H54 (cell line): Measurements from ENCODE around the gene HSDL1.
"Not testable (repeated sequence)": the region's sequence is repeated elsewhere in the genome, so short reads cannot be mapped to it uniquely, and the experiment has no call there.

ENCODE experiments used
- DNase-seq: peaks from one replicate; pipeline ENCODE4 v3.0.0; 2011; ENCODE audit warnings: low spot score, mixed read lengths; ENCODE audit not compliant: insufficient read length
- FAIRE-seq: peaks from 3 replicates; lab custom pipeline; 2011; peaks lifted over from hg19 to GRCh38; lab: Jason Lieb, UNC
- POLR2A ChIP-seq: IDR thresholded peaks from 2 replicates; pipeline ENCODE4 v1.6.1; 2011; ENCODE audit warnings: low read depth, mild to moderate bottlenecking, low read length

Gene HSDL1

DNA sequence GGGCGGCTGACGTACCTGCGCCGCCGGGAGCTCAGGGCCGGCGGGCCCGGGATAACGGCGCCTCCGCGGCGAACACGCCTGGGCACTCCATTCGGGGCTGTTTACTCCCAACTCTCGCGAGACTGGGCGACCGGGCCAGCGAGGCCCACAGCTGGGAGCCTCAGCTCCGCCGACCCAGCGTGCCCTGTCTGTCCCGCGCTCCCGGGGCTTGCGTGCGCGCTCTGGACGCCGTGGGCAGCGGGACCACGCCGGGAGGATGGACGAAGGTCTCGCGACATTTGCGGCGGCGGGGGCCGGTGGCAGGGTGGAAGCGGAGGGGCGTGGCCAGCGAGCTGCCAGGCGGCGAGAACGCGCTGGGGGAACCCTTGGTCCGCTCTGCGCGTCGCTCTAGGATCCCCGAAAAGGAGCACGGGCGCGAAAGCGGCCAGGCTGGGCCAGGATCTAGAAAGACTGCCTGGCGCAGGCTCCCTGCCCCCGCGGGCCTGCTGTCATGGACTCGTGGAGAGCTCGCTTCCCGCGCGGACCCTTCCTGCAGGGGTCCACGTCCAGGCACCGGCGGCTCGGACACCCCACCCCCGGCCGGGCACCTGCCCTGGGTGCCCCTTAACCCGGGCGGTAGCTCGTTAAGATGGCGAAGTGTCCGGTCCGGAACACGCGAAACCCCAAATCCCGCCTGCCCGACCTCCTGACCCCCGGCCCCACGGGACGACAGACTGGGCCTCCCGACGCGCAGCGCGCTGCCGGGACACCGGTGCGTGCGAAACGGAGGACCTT, 28.1 kb downstream of the HSDL1 start, which contains the start of gene MBTPS1:
Gene MBTPS1 (minus strand): TSS at position 223 of the 774 bp plus-strand sequence. CDS start 15,159 bp downstream, outside the sequence.
- DNase-seq, result peak; percentile 97
- peak; percentile 85 for TF ChIP-seq POLR2A
- FAIRE-seq, result peak; percentile 48

DNA sequence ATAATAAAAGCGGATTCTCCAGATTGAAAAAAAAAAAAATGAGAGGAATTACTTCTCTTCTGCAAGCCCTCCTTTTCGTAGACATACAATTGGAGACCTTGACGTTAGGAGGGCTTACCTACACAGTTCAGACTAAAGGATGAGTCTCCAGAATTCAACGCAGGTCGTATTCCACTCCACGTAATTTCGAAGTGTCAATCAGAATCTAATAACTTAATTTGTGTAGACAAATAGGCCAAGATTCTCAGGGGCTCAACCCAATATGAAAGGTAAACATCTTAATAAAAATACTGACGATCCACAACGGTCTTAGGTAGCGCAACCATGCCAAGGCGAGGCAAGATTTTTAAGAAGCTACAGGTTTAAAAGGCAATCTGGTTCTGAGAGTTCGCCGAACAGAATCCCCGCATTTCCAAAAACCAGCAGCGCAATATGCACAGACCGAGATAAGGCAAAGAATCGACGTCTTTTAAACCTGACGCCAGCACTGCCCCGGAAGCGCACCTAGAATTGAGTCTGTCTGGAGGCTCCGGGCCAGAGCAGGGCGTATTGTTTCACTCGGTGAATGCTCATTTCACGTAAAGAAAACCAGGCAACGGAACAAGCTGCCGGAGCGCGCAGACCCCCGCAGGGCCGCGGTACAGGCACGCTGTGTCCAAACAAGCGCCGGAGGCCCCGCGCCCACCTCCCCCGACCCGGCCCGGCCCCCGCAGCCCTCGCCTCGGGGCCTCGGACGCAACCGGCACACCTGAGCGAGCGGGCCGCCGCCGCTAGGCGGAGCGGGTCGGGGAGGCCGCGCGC, 28.9 kb downstream of the HSDL1 start:
- FAIRE-seq, result no peak
- DNase-seq, result peak; percentile 30
- TF ChIP-seq POLR2A, result no peak

GRCh38 chr16:84111949-84112348, 33.0 kb downstream of the HSDL1 start:
- DNase-seq, FAIRE-seq: not testable (repeated sequence)

- DNase-seq (no peak), FAIRE-seq (no peak)
- TF ChIP-seq POLR2A, result no peak
These were observed 33.5 kb downstream of the HSDL1 start for GRCh38 chr16:84111525-84111924.

GRCh38 chr16:84110527-84110926, 34.5 kb downstream of the HSDL1 start:
- DNase-seq (no peak), FAIRE-seq (no peak)
- no peak for TF ChIP-seq POLR2A

DNA sequence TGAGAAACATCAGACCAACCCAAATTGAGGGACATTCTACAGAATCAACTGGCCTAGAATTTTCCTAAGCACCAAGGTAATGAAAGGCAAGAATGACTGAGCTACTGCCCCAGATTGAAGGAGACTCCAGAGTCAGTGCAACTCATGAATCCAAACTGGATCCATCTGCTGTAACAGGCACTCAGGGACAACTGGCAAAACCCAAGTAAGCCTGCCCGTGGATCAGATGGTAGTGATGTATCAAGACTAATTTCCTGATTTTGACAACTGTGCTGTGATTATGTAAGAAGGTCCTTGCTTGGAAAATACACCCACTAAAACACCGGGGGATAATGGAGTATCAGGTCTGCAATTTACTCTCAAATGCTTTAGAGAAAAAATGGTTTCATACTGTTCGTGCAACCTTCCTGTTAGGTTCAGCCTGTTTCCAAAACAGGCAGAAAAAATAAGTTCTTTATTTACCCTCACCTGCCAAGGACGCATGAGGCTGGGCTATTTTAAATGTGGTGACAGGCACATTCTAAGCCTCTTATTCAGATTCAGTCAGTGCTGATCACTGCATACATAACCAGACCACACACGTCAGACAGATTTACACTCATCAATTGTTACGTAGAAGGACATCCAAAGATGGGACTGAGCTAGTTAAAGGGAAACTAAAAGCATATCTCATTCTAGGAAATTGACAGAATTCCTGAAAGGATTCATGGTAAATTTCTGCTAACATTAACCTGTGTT, 35.2 kb downstream of the HSDL1 start:
- FAIRE-seq, result no peak
- no peak for DNase-seq
- TF ChIP-seq POLR2A, result no peak

- DNase-seq (no peak), FAIRE-seq (no peak)
- TF ChIP-seq POLR2A, result no peak
These were observed 37.1 kb downstream of the HSDL1 start for GRCh38 chr16:84107921-84108320.

DNA sequence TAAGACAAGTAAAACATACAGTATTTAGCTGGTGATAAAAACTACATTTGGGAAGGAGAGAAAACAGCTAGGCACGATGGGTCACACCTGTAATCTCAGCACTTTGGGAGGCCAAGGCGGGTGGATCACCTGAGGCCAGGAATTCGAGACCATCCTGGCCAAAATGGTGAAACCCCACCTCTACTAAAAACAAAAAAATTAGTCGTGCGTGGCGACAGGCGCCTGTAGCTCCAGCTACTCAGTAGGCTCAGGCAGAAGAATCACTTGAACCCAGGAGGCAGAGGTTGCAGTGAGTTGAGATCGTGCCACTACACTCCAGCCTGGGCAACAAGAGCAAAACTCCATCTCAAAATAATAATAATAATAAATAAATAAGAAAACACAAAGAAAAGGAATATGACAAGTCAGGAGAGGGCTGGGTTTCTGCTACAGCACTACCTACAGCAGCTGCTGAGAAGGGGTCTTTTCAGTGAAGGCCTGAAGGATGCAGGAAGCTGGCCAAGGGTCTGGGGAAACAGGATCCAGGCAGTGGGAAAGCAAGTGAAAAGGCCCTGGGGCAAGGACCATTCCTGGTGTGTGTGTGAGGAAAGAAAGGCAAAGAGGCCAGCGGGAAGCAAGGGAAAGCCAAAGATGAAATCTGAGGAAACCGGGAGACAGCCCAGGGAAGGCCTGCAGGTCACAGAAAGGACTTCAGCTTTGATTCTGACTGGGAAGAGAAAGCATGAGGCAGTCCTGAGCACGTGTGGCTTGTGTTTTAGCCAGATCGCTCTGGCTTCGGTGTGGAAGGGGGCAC, 38.8 kb downstream of the HSDL1 start:
- no peak for TF ChIP-seq POLR2A
- FAIRE-seq, result no peak
- no peak for DNase-seq

DNA sequence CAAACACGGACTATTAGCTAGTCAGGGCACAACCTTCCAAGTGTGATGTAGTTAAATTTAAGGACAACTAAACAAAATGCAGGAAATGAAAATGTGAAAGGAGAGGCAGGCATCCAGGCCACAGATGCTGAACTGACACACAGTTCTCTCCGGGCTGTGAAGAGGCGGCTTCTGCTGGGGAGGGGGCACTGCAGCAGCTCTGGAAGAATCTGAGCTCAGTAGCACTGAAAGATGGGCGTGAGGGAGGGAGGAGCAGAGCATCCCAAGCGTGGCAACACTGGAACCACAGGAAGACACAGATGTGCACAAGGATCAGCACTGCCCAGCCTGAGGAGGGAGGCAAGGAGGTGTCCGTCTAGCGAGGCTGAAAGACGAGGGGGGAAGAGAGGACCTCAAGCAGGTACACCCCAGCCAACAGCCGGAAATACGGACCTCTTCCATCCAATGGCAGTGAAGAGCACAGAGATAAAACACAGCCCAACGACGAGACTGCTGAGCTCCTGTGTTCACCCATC, 39.6 kb downstream of the HSDL1 start:
- no peak for DNase-seq
- no peak for TF ChIP-seq POLR2A

DNA sequence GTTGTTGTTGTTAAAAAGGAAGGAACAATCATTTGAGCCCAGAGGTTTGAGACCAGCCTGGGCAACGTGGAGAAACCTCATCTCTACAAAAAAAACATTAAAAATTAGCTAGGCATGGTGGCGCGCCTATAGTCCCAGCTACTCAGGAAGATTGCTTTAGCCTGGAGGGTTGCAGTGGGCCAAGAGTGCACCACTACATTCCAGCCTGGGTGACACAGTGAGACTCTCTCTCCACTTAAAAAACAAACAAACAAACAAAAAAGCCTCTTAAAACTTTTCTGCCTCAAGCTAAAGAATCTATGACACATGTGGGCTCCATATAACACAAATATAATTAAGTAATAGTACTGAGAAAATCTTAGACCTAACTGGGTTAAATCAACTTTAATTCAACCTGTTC, 40.7 kb downstream of the HSDL1 start:
- FAIRE-seq (no peak), DNase-seq (no peak)
- no peak for TF ChIP-seq POLR2A

More for the DNA sequence above, 39.6 kb downstream of the HSDL1 start:
- FAIRE-seq, result no peak

- no peak for DNase-seq
- peak; percentile 74 for FAIRE-seq
- TF ChIP-seq POLR2A, result no peak
These were observed 41.3 kb downstream of the HSDL1 start for GRCh38 chr16:84103678-84104077.

DNA sequence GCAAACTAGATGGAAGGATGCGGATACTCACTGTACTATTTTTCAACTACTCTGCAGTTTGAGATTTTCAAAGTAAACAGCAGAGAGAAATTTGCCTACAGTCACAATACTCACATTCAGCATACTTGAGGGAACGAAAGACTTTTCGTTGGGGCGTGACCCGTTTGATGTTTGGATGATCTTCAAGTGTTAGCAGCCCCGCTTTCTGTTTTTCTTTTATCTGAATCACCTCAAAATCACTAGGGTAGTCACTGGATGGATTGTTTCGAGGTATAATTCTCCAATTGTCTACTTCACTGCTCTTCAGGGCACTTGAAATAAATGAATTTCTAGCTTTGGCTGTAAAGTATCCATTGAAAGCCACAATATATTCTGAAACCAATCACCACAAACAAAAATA, 46.0 kb downstream of the HSDL1 start:
- no peak for TF ChIP-seq POLR2A
- peak; percentile 72 for FAIRE-seq
- peak; percentile 30 for DNase-seq
